HCT116 (cell line): ENCODE data around the gene PTPN1. TPM values are rescaled to one million over a fixed set of nuclear protein-coding genes. Genes with fewer than 3 reads are reported as not detected.
A peak's percentile ranks its signal among the peaks of the same experiment; 100 is the strongest.

Experiments used
- ATAC-seq: fragments of 200-7000 bp; cut with Tn5 transposase; 2 replicates; pipeline ENCODE4 v1.9.1; 2020; ENCODE audit warnings: mild to moderate bottlenecking, moderate library complexity
- BruUV-seq: library from RNA; stranded (reverse); fragments of 400-500 nt; replicated peaks from 2 replicates; lab custom pipeline; 2021; lab: Mats Ljungman, UMichigan
- CTCF ChIA-PET: fragments of 300-600 bp; sonication (Branson Sonifier 250); formaldehyde crosslinking; loops from one replicate; lab custom pipeline; 2021; ENCODE audit warnings: antibody characterized with exemption; lab: Charles Lee
- POLR2A ChIA-PET: fragments of 300-600, 350-600 bp; sonication (Branson Sonifier 250); formaldehyde crosslinking; loops from one replicate; lab custom pipeline; 2021; ENCODE audit warnings: antibody characterized with exemption; lab: Charles Lee
- RAD21 ChIA-PET, 2 experiments: fragments of 300-600 bp; sonication (Branson Sonifier 250); formaldehyde crosslinking; loops; one replicate each; lab custom pipeline; 2023; ENCODE audit warnings: low total read pairs in 2 of 2; ENCODE audit not compliant: uncharacterized antibody in 2 of 2, unreplicated experiment in 2 of 2, low non-redundant PET in 1 of 2; lab: Charles Lee
- DNase-seq: peaks from one replicate; pipeline ENCODE4 v3.0.0-alpha.2; 2010; ENCODE audit warnings: low read depth, low spot score
- H2AFZ ChIP-seq: fragments of 200-600 bp; shearing (Covaris generic), sonication (generic); 2 replicates; pipeline ENCODE4 v1.6.1; 2017; ENCODE audit warnings: low read depth, mixed run types, mixed read lengths, antibody characterized with exemption, low read length; ENCODE audit not compliant: poor library complexity, severe bottlenecking
- H3K27ac ChIP-seq: 2 replicates; pipeline ENCODE4 v1.5.1; 2012; ENCODE audit warnings: low read depth, low read length
- H3K27me3 ChIP-seq: fragments of 200-600 bp; sonication (generic); 2 replicates; pipeline ENCODE4 v1.6.1; 2016; ENCODE audit warnings: mixed run types, low read length, mixed read lengths; ENCODE audit not compliant: insufficient read depth
- H3K36me3 ChIP-seq, 2 experiments: fragments of 200-500 bp in 1 of 2; fragments of 200-600 bp in 1 of 2; sonication (Bioruptor generic) in 1 of 2; sonication (generic) in 1 of 2; 2 replicates each; pipeline versions ENCODE4 v1.5.1 to v1.6.1; 2014 to 2016; ENCODE audit warnings: low read length in 2 of 2, inconsistent platforms in 1 of 2, mixed read lengths in 1 of 2, mixed run types in 1 of 2; ENCODE audit not compliant: insufficient read depth in 2 of 2, control insufficient read depth in 1 of 2
- H3K4me1 ChIP-seq, 2 experiments: fragments of 200-600 bp in 1 of 2; sonication (generic) in 1 of 2; 2 replicates each; pipeline versions ENCODE4 v1.5.1 to v1.6.1; 2012 to 2017; ENCODE audit warnings: low read length in 2 of 2, inconsistent platforms in 1 of 2, mild to moderate bottlenecking in 1 of 2, mixed read lengths in 1 of 2, mixed run types in 1 of 2, moderate library complexity in 1 of 2; ENCODE audit not compliant: insufficient read depth in 2 of 2, control insufficient read depth in 1 of 2
- H3K4me2 ChIP-seq: fragments of 200-600 bp; sonication (generic); 2 replicates; pipeline ENCODE4 v1.6.1; 2017; ENCODE audit warnings: mixed run types, low read length, mixed read lengths
- H3K4me3 ChIP-seq, 2 experiments: fragments of 200-600 bp in 1 of 2; sonication (generic) in 1 of 2; replicated peaks in 1 of 2; 2 replicates each; pipeline ENCODE4 v1.5.1; 2011 to 2016; ENCODE audit warnings: low read length in 2 of 2, control low read depth in 1 of 2, low read depth in 1 of 2, mild to moderate bottlenecking in 1 of 2, mixed read lengths in 1 of 2, mixed run types in 1 of 2
- H3K79me2 ChIP-seq: fragments of 200-600 bp; sonication (generic); 2 replicates; pipeline ENCODE4 v1.6.1; 2017; ENCODE audit warnings: mild to moderate bottlenecking, mixed run types, low read length, moderate library complexity, mixed read lengths; ENCODE audit not compliant: insufficient read depth
- H3K9ac ChIP-seq: fragments of 200-600 bp; sonication (generic); 2 replicates; pipeline ENCODE4 v1.6.1; 2016; ENCODE audit warnings: low read length, mixed read lengths
- H3K9me2 ChIP-seq: fragments of 200-600 bp; sonication (generic), shearing (Covaris generic); 2 replicates; pipeline ENCODE4 v1.6.1; 2017; ENCODE audit warnings: mixed run types, mild to moderate bottlenecking, moderate library complexity; ENCODE audit not compliant: insufficient read depth
- H3K9me3 ChIP-seq, 2 experiments: fragments of 200-500 bp in 1 of 2; fragments of 200-600 bp in 1 of 2; sonication (Bioruptor generic) in 1 of 2; sonication (generic) in 1 of 2; 2 replicates each; pipeline ENCODE4 v1.6.1; 2014 to 2017; ENCODE audit warnings: low read length in 2 of 2, mixed read lengths in 2 of 2, inconsistent platforms in 1 of 2, low read depth in 1 of 2, mild to moderate bottlenecking in 1 of 2, mixed run types in 1 of 2, moderate library complexity in 1 of 2; ENCODE audit not compliant: control insufficient read depth in 1 of 2, insufficient read depth in 1 of 2
- H4K20me1 ChIP-seq: fragments of 200-600 bp; sonication (generic), shearing (Covaris generic); 2 replicates; pipeline ENCODE4 v1.6.1; 2017; ENCODE audit warnings: mixed run types, mild to moderate bottlenecking, moderate library complexity; ENCODE audit not compliant: insufficient read depth
- CEBPB ChIP-seq: IDR thresholded peaks from 2 replicates; pipeline ENCODE4 v1.6.1; 2012; ENCODE audit warnings: low read depth
- EGR1 ChIP-seq: IDR thresholded peaks from 2 replicates; pipeline ENCODE4 v1.6.1; 2012; ENCODE audit warnings: low read depth
- ELF1 ChIP-seq: IDR thresholded peaks from 2 replicates; pipeline ENCODE4 v1.6.1; 2012; ENCODE audit warnings: low read depth, borderline replicate concordance
- EZH2phosphoT487 ChIP-seq: fragments of 200-600 bp; IDR thresholded peaks from 2 replicates; pipeline ENCODE4 v1.6.1; 2018; ENCODE audit warnings: antibody characterized with exemption, borderline replicate concordance
- FOSL1 ChIP-seq: IDR thresholded peaks from 2 replicates; pipeline ENCODE4 v1.6.1; 2012; ENCODE audit warnings: low read depth
- POLR2AphosphoS5 ChIP-seq: IDR thresholded peaks from 2 replicates; pipeline ENCODE4 v1.6.1; 2011; ENCODE audit warnings: mild to moderate bottlenecking, low read depth, low read length, moderate library complexity
- RAD21 ChIP-seq: IDR thresholded peaks from 2 replicates; pipeline ENCODE4 v1.6.1; 2012; ENCODE audit warnings: low read depth, mild to moderate bottlenecking
- SIN3A ChIP-seq: IDR thresholded peaks from 2 replicates; pipeline ENCODE4 v1.6.1; 2012; ENCODE audit warnings: low read depth
- SP1 ChIP-seq: IDR thresholded peaks from 2 replicates; pipeline ENCODE4 v1.6.1; 2012; ENCODE audit warnings: low read depth
- ZFX ChIP-seq: fragments of 450-650 bp; IDR thresholded peaks from 2 replicates; pipeline ENCODE4 v1.6.1; 2017
- ZNF274 ChIP-seq: fragments of 200-500 bp; sonication (Bioruptor generic); IDR thresholded peaks from 2 replicates; pipeline ENCODE4 v1.6.1; 2014; ENCODE audit warnings: mild to moderate bottlenecking, low read depth, low read length, inconsistent platforms
- intact Hi-C: fragments of 100-400 bp; cut with micrococcal nuclease; formaldehyde crosslinking; loops from 2 replicates; pipeline ENCODE4 v1.10.0; 2022
- total RNA-seq: library from RNA; stranded (reverse); gene quantifications from one replicate; pipeline ENCODE4 v1.2.1, GENCODE V29; 2021; ENCODE audit not compliant: unreplicated experiment
- TF ChIP-seq, protein P1 (sequence below), 3 experiments: fragments of 200-600 bp in 1 of 3; sonication (generic) in 1 of 3; IDR thresholded peaks in 2 of 3; conservative IDR thresholded peaks in 1 of 3; 2 replicates each; pipeline ENCODE4 v1.5.1; 2012 to 2017; ENCODE audit warnings: low read depth in 2 of 3, low read length in 2 of 3, antibody characterized with exemption in 1 of 3, borderline replicate concordance in 1 of 3, control low read depth in 1 of 3, mild to moderate bottlenecking in 1 of 3, mixed read lengths in 1 of 3, mixed run types in 1 of 3, moderate library complexity in 1 of 3; ENCODE audit not compliant: insufficient read depth in 1 of 3
- TF ChIP-seq, protein P2 (sequence below): IDR thresholded peaks from 2 replicates; pipeline ENCODE4 v1.6.1; 2012; ENCODE audit warnings: low read depth
- TF ChIP-seq, protein P3 (sequence below): IDR thresholded peaks from 2 replicates; pipeline ENCODE4 v1.6.1; 2011; ENCODE audit warnings: mild to moderate bottlenecking, low read length, moderate library complexity; ENCODE audit not compliant: insufficient replicate concordance; ENCODE audit errors: extremely low read depth

The PTPN1 gene
- total RNA-seq, 1 experiment from 2014 or later: 47.5 TPM

DNA sequence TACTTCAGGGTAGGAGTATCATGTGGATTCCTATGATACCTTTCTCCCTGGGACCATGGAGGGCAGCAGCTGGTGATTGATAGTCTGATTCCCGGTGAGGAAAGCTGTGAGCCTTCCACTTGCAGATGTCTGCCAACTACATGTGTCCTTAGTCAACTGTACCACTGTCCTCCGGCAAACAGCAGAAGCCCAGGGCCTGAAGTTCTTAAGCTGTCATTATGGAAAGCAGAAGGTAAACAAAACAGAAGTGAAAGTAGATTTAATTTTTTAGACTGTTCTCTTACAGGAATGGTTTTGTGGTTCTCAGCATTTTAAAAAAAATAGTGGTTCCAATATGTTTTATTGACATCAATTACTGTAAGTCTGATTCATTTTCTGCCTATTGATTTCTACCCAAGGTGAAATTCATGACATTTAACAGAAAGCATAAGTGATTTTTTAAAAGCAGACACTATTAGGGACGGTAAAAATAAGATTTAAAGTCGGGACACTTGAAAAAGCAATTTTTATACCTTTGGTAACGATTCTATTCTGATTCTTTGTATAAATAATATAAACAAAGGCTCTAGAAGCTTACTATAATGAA, 36.6 kb downstream of the PTPN1 start (continued):
- TF ChIP-seq, protein P1, sequence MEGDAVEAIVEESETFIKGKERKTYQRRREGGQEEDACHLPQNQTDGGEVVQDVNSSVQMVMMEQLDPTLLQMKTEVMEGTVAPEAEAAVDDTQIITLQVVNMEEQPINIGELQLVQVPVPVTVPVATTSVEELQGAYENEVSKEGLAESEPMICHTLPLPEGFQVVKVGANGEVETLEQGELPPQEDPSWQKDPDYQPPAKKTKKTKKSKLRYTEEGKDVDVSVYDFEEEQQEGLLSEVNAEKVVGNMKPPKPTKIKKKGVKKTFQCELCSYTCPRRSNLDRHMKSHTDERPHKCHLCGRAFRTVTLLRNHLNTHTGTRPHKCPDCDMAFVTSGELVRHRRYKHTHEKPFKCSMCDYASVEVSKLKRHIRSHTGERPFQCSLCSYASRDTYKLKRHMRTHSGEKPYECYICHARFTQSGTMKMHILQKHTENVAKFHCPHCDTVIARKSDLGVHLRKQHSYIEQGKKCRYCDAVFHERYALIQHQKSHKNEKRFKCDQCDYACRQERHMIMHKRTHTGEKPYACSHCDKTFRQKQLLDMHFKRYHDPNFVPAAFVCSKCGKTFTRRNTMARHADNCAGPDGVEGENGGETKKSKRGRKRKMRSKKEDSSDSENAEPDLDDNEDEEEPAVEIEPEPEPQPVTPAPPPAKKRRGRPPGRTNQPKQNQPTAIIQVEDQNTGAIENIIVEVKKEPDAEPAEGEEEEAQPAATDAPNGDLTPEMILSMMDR (IDR thresholded peaks at IDR 0.05 in 2 of 3, conservative IDR thresholded peaks at IDR 0.05 in 1 of 3; ENCODE audit: borderline replicate concordance in 1 of 3, insufficient read depth in 1 of 3, low read depth in 2 of 3, low read length in 2 of 3): no peak
- TF ChIP-seq SIN3A (no peak), ZNF274 (no peak), RAD21 (no peak), EGR1 (no peak), ZFX (no peak), SP1 (no peak)
- TF ChIP-seq, protein P2, sequence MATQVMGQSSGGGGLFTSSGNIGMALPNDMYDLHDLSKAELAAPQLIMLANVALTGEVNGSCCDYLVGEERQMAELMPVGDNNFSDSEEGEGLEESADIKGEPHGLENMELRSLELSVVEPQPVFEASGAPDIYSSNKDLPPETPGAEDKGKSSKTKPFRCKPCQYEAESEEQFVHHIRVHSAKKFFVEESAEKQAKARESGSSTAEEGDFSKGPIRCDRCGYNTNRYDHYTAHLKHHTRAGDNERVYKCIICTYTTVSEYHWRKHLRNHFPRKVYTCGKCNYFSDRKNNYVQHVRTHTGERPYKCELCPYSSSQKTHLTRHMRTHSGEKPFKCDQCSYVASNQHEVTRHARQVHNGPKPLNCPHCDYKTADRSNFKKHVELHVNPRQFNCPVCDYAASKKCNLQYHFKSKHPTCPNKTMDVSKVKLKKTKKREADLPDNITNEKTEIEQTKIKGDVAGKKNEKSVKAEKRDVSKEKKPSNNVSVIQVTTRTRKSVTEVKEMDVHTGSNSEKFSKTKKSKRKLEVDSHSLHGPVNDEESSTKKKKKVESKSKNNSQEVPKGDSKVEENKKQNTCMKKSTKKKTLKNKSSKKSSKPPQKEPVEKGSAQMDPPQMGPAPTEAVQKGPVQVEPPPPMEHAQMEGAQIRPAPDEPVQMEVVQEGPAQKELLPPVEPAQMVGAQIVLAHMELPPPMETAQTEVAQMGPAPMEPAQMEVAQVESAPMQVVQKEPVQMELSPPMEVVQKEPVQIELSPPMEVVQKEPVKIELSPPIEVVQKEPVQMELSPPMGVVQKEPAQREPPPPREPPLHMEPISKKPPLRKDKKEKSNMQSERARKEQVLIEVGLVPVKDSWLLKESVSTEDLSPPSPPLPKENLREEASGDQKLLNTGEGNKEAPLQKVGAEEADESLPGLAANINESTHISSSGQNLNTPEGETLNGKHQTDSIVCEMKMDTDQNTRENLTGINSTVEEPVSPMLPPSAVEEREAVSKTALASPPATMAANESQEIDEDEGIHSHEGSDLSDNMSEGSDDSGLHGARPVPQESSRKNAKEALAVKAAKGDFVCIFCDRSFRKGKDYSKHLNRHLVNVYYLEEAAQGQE: no peak

DNA sequence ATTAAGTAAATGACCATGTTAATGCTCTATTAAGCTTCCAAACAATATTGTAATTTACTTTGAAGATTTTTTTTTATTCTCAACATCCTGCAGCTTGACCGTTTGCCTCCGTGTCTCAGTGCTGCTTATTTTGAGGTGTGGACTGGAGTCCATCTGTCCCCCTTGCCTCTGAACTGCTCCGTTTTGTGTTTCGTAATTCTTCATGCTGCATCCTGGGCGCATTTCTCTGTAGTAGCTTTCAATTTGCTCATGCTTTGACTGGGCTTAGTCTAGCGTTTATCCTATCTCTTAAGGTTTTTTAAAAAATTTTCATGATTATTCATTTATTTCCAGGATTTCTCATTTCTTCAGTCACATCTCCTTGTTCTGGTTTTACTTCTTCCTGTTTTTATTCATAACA, 37.8 kb downstream of the PTPN1 start:
- H4K20me1 ChIP-seq: no peaks in the 10 kb centered on the region
- POLR2A ChIA-PET: interaction anchor here (1.0 to 1.9 kb wide), 2 partner anchors 10 to 13 kb away, joined by 4 to 5 read pairs; no protein-coding TSS in a partner anchor
- H3K4me3 ChIP-seq: no peak overlapping the region
- H3K36me3 ChIP-seq: peaks cover 0 to 5% of the 10 kb centered on the region in 2 experiments; a peak in 1 of 4 replicates
- H3K9ac ChIP-seq: peak overlapping the region; percentile 6; the same call in 1 of the 2 replicates
- no peak overlapping the region for H2AFZ ChIP-seq
- intact Hi-C loops: no loop called here
- DNase-seq (no peak), ATAC-seq (no peak)
- no peaks in the 10 kb centered on the region for H3K9me2 ChIP-seq
- H3K27me3 ChIP-seq: no peaks in the 10 kb centered on the region
- no peak overlapping the region for H3K27ac ChIP-seq
- CTCF ChIA-PET: no interaction called here
- peaks cover 66 to 85% of the 10 kb centered on the region in 2 experiments for H3K4me1 ChIP-seq
- peaks cover 99% of the 10 kb centered on the region for H3K79me2 ChIP-seq
- no peaks in the 10 kb centered on the region for H3K9me3 ChIP-seq
- no TSS peak for BruUV-seq
- peak overlapping the region; percentile 34 for H3K4me2 ChIP-seq
- RAD21 ChIA-PET: no interaction called here
- no peak for TF ChIP-seq FOSL1
- no peak for TF ChIP-seq ELF1
- TF ChIP-seq, protein P1 (IDR thresholded peaks at IDR 0.05 in 2 of 3, conservative IDR thresholded peaks at IDR 0.05 in 1 of 3; ENCODE audit: borderline replicate concordance in 1 of 3, insufficient read depth in 1 of 3, low read depth in 2 of 3, low read length in 2 of 3): no peak
- TF ChIP-seq CEBPB: no peak
- TF ChIP-seq EZH2phosphoT487: no peak
- no peak for TF ChIP-seq POLR2AphosphoS5
- no peak for TF ChIP-seq RAD21
- TF ChIP-seq, protein P3, sequence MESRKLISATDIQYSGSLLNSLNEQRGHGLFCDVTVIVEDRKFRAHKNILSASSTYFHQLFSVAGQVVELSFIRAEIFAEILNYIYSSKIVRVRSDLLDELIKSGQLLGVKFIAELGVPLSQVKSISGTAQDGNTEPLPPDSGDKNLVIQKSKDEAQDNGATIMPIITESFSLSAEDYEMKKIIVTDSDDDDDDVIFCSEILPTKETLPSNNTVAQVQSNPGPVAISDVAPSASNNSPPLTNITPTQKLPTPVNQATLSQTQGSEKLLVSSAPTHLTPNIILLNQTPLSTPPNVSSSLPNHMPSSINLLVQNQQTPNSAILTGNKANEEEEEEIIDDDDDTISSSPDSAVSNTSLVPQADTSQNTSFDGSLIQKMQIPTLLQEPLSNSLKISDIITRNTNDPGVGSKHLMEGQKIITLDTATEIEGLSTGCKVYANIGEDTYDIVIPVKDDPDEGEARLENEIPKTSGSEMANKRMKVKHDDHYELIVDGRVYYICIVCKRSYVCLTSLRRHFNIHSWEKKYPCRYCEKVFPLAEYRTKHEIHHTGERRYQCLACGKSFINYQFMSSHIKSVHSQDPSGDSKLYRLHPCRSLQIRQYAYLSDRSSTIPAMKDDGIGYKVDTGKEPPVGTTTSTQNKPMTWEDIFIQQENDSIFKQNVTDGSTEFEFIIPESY: no peak
- no peak for TF ChIP-seq EGR1
